GM23338 (cell line): Measurements from ENCODE around the gene CACNA1S. TPM values are rescaled to one million over a fixed set of nuclear protein-coding genes. Genes with fewer than 3 reads are reported as not detected.

ENCODE experiments used
- ATAC-seq: fragments of 200-7000 bp; cut with Tn5 transposase; 3 replicates; pipeline ENCODE4 v1.9.1; 2020
- DNase-seq: peaks from one replicate; pipeline ENCODE4 v3.0.0-alpha.2; 2015; ENCODE audit warnings: low spot score
- H2AFZ ChIP-seq: fragments of 200-600 bp; sonication (generic); 2 replicates; pipeline ENCODE4 v1.8.0; 2016; ENCODE audit warnings: antibody characterized with exemption, mild to moderate bottlenecking, moderate library complexity
- H3F3A ChIP-seq: fragments of 200-600 bp; sonication (generic); replicated peaks from 2 replicates; pipeline ENCODE4 v1.8.0; 2017; ENCODE audit warnings: antibody characterized with exemption, mixed run types, low read depth
- H3K27ac ChIP-seq: fragments of 200-600 bp; sonication (generic); 2 replicates; pipeline ENCODE4 v1.6.1; 2016; ENCODE audit warnings: low read depth
- H3K27me3 ChIP-seq: fragments of 200-600 bp; sonication (generic); 2 replicates; pipeline ENCODE4 v1.8.0; 2016; ENCODE audit warnings: mild to moderate bottlenecking, mixed run types, moderate library complexity; ENCODE audit not compliant: insufficient read depth
- H3K36me3 ChIP-seq: fragments of 200-600 bp; sonication (generic); 2 replicates; pipeline ENCODE4 v1.8.0; 2016; ENCODE audit warnings: mild to moderate bottlenecking; ENCODE audit not compliant: insufficient read depth
- H3K4me1 ChIP-seq: fragments of 200-600 bp; sonication (generic); 2 replicates; pipeline ENCODE4 v1.8.0; 2016; ENCODE audit warnings: mild to moderate bottlenecking, moderate library complexity; ENCODE audit not compliant: insufficient read depth
- H3K4me2 ChIP-seq: fragments of 200-600 bp; sonication (generic); 2 replicates; pipeline ENCODE4 v1.7.1; 2017; ENCODE audit warnings: mixed run types
- H3K4me3 ChIP-seq: fragments of 200-600 bp; sonication (generic); 2 replicates; pipeline ENCODE4 v1.6.1; 2016; ENCODE audit warnings: mixed run types
- H3K79me2 ChIP-seq: fragments of 200-600 bp; sonication (generic); replicated peaks from 2 replicates; pipeline ENCODE4 v1.8.0; 2017; ENCODE audit warnings: mild to moderate bottlenecking; ENCODE audit not compliant: insufficient read depth
- H3K9me2 ChIP-seq: fragments of 200-600 bp; sonication (generic); 2 replicates; pipeline ENCODE4 v1.8.0; 2017; ENCODE audit not compliant: insufficient read depth
- H4K20me1 ChIP-seq: fragments of 200-600 bp; sonication (generic); replicated peaks from 2 replicates; pipeline ENCODE4 v1.8.0; 2017; ENCODE audit warnings: mild to moderate bottlenecking; ENCODE audit not compliant: insufficient read depth
- H3K27ac Mint-ChIP-seq: 2 replicates; pipeline ENCODE4 v1.8.0; 2020; ENCODE audit warnings: inconsistent platforms, mild to moderate bottlenecking, moderate library complexity, mixed read lengths
- H3K27me3 Mint-ChIP-seq: 3 replicates; pipeline ENCODE4 v1.8.0; 2022; ENCODE audit warnings: low read depth, mild to moderate bottlenecking, moderate library complexity, mixed read lengths, inconsistent platforms; ENCODE audit not compliant: insufficient read depth, poor library complexity
- H3K36me3 Mint-ChIP-seq: 3 replicates; pipeline ENCODE4 v1.8.0; 2021; ENCODE audit warnings: low read depth, mild to moderate bottlenecking, inconsistent platforms, moderate library complexity, mixed read lengths
- H3K4me1 Mint-ChIP-seq: 3 replicates; pipeline ENCODE4 v1.8.0; 2020; ENCODE audit warnings: mild to moderate bottlenecking, inconsistent platforms, mixed read lengths
- H3K4me3 Mint-ChIP-seq: 3 replicates; pipeline ENCODE4 v1.8.0; 2021; ENCODE audit warnings: moderate library complexity, mild to moderate bottlenecking, inconsistent platforms, mixed read lengths
- H3K9me3 Mint-ChIP-seq: 3 replicates; pipeline ENCODE4 v1.8.0; 2020; ENCODE audit warnings: moderate library complexity, mild to moderate bottlenecking, inconsistent platforms, mixed read lengths
- CTCF ChIP-seq, 2 experiments: fragments of 200-600 bp in 1 of 2; sonication (generic) in 1 of 2; conservative IDR thresholded peaks; 2 replicates each; pipeline versions ENCODE4 v1.5.1 to v1.6.1; 2016 to 2017; ENCODE audit warnings: antibody characterized with exemption in 2 of 2, low read depth in 2 of 2, mild to moderate bottlenecking in 2 of 2, moderate library complexity in 1 of 2
- ETS1 ChIP-seq: IDR thresholded peaks from 2 replicates; pipeline ENCODE4 v1.6.1; 2016; ENCODE audit warnings: antibody characterized with exemption
- STAT1 ChIP-seq: IDR thresholded peaks from one replicate; pipeline ENCODE4 v1.6.1; 2016; ENCODE audit warnings: antibody characterized with exemption; ENCODE audit not compliant: unreplicated experiment
- ZNF462 ChIP-seq: fragments of 250-450 bp; sonication (Bioruptor Pico); IDR thresholded peaks from 2 replicates; pipeline ENCODE4 v1.5.0; 2020; ENCODE audit warnings: mild to moderate bottlenecking, moderate library complexity
- polyA plus RNA-seq: library from polyadenylated mRNA; unstranded; fragments of >200 nt; fragmentation: Nextera tagmentation; extraction: Ambion mirVana; gene quantifications from 2 replicates; pipeline ENCODE4 v1.2.1, GENCODE V29; 2016
- total RNA-seq: library from RNA; depleted of rRNA; stranded (reverse); fragments of >200 nt; shearing (Covaris generic); gene quantifications from 2 replicates; pipeline ENCODE4 v1.2.3, GENCODE V29; 2014

CACNA1S gene
- total and polyA plus RNA-seq, 2 experiments from 2014 or later = 0.03 TPM; not detected in 1

- TF ChIP-seq ZNF462 (no peak), ETS1 (no peak)
Measured at GRCh38 chr1:201113451-201114244, 1.4 kb upstream of the CACNA1S start (continued).

GRCh38 chr1:201112926-201113325 is 700 bp upstream of the CACNA1S start:
- H3K9me3 Mint-ChIP-seq = no peaks in the 10 kb centered on the region
- H3K4me1 ChIP-seq = peaks cover 5% of the 10 kb centered on the region
- H3K9me2 ChIP-seq = no peaks in the 10 kb centered on the region
- H4K20me1 ChIP-seq = no peaks in the 10 kb centered on the region
- no peak overlapping the region for H3K27ac ChIP-seq
- H3K36me3 ChIP-seq = no peaks in the 10 kb centered on the region
- no peaks in the 10 kb centered on the region for H3K36me3 Mint-ChIP-seq
- H3K4me2 ChIP-seq = no peak overlapping the region
- H3K4me3 Mint-ChIP-seq = no peak overlapping the region
- ATAC-seq (no peak), DNase-seq (no peak)
- peaks cover 40% of the 10 kb centered on the region for H3K27me3 ChIP-seq
- no peaks in the 10 kb centered on the region for H3K79me2 ChIP-seq
- no peak overlapping the region for H3K4me3 ChIP-seq
- no peak overlapping the region for H3K27ac Mint-ChIP-seq
- no peak overlapping the region for H2AFZ ChIP-seq
- peaks cover 5% of the 10 kb centered on the region; the same call in 2 of the 3 replicates for H3K4me1 Mint-ChIP-seq
- no peaks in the 10 kb centered on the region for H3F3A ChIP-seq
- H3K27me3 Mint-ChIP-seq = peaks cover 39% of the 10 kb centered on the region
- TF ChIP-seq CTCF (conservative IDR thresholded peaks at IDR 0.05; ENCODE audit: low read depth in 2 of 2) (no peak), STAT1 (no peak)
